K562 (cell line): ENCODE measurements around the gene BBOX1.

Source experiments
- EP300 ChIP-seq: IDR thresholded peaks from 2 replicates; pipeline ENCODE4 v1.6.1; 2012; ENCODE audit warnings: low read length, improper control_type of control experiment
- EZH2 ChIP-seq: IDR thresholded peaks from 2 replicates; pipeline ENCODE4 v1.6.1; 2012; ENCODE audit warnings: low read depth, mild to moderate bottlenecking, inconsistent platforms, low read length, borderline replicate concordance
- HNRNPH1 ChIP-seq: fragments of 200-400 bp; formaldehyde crosslinking; optimal IDR thresholded peaks from 2 replicates; pipeline ENCODE3; 2017; ENCODE audit warnings: low read depth, mild to moderate bottlenecking, low read length, moderate library complexity
- POLR2AphosphoS5 ChIP-seq: IDR thresholded peaks from 2 replicates; pipeline ENCODE4 v1.6.1; 2011; ENCODE audit warnings: mild to moderate bottlenecking, low read depth, low read length, moderate library complexity; ENCODE audit not compliant: control insufficient read depth, insufficient read depth
- RAD21 ChIP-seq, 2 experiments: fragments of 250-450 bp in 1 of 2; fragments of 450-650 bp in 1 of 2; sonication (Bioruptor Pico) in 1 of 2; formaldehyde crosslinking in 1 of 2; IDR thresholded peaks in 1 of 2; conservative IDR thresholded peaks in 1 of 2; 2 replicates each; pipeline versions ENCODE4 v1.4.0 to v1.8.0; 2020 to 2022; ENCODE audit warnings: mild to moderate bottlenecking in 2 of 2, moderate library complexity in 1 of 2
- ZBTB43 ChIP-seq: sonication (generic); formaldehyde crosslinking; IDR thresholded peaks from 2 replicates; pipeline ENCODE4 v1.8.0; 2023; ENCODE audit warnings: mild to moderate bottlenecking, missing genetic modification reagents
- TF ChIP-seq, protein P1 (sequence below): sonication (generic); formaldehyde crosslinking; IDR thresholded peaks from 2 replicates; pipeline ENCODE4 v1.8.0; 2022; ENCODE audit warnings: missing genetic modification reagents, mild to moderate bottlenecking, moderate library complexity, borderline replicate concordance
- TF ChIP-seq, protein P2 (sequence below): fragments of 250-450 bp; sonication (Bioruptor Pico); IDR thresholded peaks from 2 replicates; pipeline ENCODE4 v1.5.0; 2020; ENCODE audit warnings: mild to moderate bottlenecking, borderline replicate concordance
- TF ChIP-seq, protein P3 (sequence below), 3 experiments: IDR thresholded peaks in 2 of 3; conservative IDR thresholded peaks in 1 of 3; 2 replicates each; pipeline ENCODE4 v1.5.1; 2011 to 2012; ENCODE audit warnings: low read length in 3 of 3, mild to moderate bottlenecking in 3 of 3, control low read depth in 2 of 3, improper control_type of control experiment in 1 of 3, inconsistent platforms in 1 of 3, low read depth in 1 of 3, mixed read lengths in 1 of 3, moderate library complexity in 1 of 3; ENCODE audit not compliant: insufficient read depth in 2 of 3
- TF ChIP-seq, protein P4 (sequence below): fragments of 450-650 bp; IDR thresholded peaks from 2 replicates; pipeline ENCODE4 v1.7.0; 2016; ENCODE audit warnings: borderline replicate concordance

DNA sequence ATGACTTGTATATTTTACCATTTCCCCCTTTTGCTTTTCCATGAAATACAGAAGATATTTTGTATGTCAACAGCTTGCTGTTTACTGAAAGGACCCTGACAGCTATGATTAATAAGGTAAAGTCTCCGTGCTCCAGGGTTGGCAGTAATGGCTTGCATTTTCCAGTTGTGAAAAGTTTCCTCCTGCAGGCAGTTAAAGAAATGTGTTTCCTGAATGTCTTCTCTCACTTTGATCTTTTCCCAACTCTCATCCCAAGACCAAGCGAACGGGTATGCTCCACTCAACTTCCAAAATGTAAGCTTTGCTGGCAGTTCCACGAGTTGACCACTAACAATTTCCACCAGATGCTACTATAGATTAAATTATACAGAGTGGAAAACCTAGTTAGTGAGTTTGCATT is 37.8 kb upstream of the BBOX1 start:
- TF ChIP-seq, protein P1, sequence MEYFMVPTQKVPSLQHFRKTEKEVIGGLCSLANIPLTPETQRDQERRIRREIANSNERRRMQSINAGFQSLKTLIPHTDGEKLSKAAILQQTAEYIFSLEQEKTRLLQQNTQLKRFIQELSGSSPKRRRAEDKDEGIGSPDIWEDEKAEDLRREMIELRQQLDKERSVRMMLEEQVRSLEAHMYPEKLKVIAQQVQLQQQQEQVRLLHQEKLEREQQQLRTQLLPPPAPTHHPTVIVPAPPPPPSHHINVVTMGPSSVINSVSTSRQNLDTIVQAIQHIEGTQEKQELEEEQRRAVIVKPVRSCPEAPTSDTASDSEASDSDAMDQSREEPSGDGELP (CRISPR knock-in tag), result no peak
- TF ChIP-seq EP300, result no peak
- no peak for TF ChIP-seq POLR2AphosphoS5
- TF ChIP-seq, protein P2, sequence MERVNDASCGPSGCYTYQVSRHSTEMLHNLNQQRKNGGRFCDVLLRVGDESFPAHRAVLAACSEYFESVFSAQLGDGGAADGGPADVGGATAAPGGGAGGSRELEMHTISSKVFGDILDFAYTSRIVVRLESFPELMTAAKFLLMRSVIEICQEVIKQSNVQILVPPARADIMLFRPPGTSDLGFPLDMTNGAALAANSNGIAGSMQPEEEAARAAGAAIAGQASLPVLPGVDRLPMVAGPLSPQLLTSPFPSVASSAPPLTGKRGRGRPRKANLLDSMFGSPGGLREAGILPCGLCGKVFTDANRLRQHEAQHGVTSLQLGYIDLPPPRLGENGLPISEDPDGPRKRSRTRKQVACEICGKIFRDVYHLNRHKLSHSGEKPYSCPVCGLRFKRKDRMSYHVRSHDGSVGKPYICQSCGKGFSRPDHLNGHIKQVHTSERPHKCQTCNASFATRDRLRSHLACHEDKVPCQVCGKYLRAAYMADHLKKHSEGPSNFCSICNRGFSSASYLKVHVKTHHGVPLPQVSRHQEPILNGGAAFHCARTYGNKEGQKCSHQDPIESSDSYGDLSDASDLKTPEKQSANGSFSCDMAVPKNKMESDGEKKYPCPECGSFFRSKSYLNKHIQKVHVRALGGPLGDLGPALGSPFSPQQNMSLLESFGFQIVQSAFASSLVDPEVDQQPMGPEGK (CRISPR knock-in tag), result no peak
- TF ChIP-seq RAD21 (CRISPR knock-in tag; conservative IDR thresholded peaks at IDR 0.05 in 1 of 2, IDR thresholded peaks at IDR 0.05 in 1 of 2), result no peak
- TF ChIP-seq, protein P3, sequence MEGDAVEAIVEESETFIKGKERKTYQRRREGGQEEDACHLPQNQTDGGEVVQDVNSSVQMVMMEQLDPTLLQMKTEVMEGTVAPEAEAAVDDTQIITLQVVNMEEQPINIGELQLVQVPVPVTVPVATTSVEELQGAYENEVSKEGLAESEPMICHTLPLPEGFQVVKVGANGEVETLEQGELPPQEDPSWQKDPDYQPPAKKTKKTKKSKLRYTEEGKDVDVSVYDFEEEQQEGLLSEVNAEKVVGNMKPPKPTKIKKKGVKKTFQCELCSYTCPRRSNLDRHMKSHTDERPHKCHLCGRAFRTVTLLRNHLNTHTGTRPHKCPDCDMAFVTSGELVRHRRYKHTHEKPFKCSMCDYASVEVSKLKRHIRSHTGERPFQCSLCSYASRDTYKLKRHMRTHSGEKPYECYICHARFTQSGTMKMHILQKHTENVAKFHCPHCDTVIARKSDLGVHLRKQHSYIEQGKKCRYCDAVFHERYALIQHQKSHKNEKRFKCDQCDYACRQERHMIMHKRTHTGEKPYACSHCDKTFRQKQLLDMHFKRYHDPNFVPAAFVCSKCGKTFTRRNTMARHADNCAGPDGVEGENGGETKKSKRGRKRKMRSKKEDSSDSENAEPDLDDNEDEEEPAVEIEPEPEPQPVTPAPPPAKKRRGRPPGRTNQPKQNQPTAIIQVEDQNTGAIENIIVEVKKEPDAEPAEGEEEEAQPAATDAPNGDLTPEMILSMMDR (IDR thresholded peaks at IDR 0.05 in 2 of 3, conservative IDR thresholded peaks at IDR 0.05 in 1 of 3; ENCODE audit: insufficient read depth in 2 of 3, low read depth in 1 of 3, low read length in 3 of 3), result no peak
- no peak for TF ChIP-seq EZH2
- TF ChIP-seq, protein P4, sequence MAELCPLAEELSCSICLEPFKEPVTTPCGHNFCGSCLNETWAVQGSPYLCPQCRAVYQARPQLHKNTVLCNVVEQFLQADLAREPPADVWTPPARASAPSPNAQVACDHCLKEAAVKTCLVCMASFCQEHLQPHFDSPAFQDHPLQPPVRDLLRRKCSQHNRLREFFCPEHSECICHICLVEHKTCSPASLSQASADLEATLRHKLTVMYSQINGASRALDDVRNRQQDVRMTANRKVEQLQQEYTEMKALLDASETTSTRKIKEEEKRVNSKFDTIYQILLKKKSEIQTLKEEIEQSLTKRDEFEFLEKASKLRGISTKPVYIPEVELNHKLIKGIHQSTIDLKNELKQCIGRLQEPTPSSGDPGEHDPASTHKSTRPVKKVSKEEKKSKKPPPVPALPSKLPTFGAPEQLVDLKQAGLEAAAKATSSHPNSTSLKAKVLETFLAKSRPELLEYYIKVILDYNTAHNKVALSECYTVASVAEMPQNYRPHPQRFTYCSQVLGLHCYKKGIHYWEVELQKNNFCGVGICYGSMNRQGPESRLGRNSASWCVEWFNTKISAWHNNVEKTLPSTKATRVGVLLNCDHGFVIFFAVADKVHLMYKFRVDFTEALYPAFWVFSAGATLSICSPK, result no peak
- no peak for TF ChIP-seq HNRNPH1
- TF ChIP-seq ZBTB43, result no peak
